HG03095 (cell line): ENCODE measurements around the gene UBAC2.

Experiments used
- ATAC-seq: cut with Tn5 transposase; IDR thresholded peaks from one replicate; pipeline ENCODE4 v1.9.1; 2021; ENCODE audit warnings: moderate library complexity; ENCODE audit not compliant: unreplicated experiment

Gene UBAC2

GRCh38 chr13:99370481-99371275, 170.0 kb downstream of the UBAC2 start:
- no peak for ATAC-seq

GRCh38 chr13:99371956-99372355, 171.3 kb downstream of the UBAC2 start:
- ATAC-seq = no peak

GRCh38 chr13:99373436-99373835, 172.8 kb downstream of the UBAC2 start:
- ATAC-seq = no peak

GRCh38 chr13:99374169-99374991, 173.7 kb downstream of the UBAC2 start:
- peak; percentile 27 for ATAC-seq

GRCh38 chr13:99374994-99375737, 174.5 kb downstream of the UBAC2 start:
- peak; percentile 42 for ATAC-seq

- ATAC-seq = no peak
These were observed 175.1 kb downstream of the UBAC2 start for GRCh38 chr13:99375738-99376080.

- ATAC-seq = peak; percentile 44
These were observed 175.5 kb downstream of the UBAC2 start for GRCh38 chr13:99376132-99376531.

GRCh38 chr13:99376924-99377323, 176.3 kb downstream of the UBAC2 start:
- ATAC-seq = no peak

GRCh38 chr13:99377641-99378040, 177.0 kb downstream of the UBAC2 start:
- no peak for ATAC-seq

GRCh38 chr13:99378985-99379733, 178.5 kb downstream of the UBAC2 start:
- no peak for ATAC-seq

GRCh38 chr13:99379856-99380801, 179.5 kb downstream of the UBAC2 start:
- no peak for ATAC-seq

- ATAC-seq = peak; percentile 79
These were observed 180.4 kb downstream of the UBAC2 start for GRCh38 chr13:99380921-99381645.

GRCh38 chr13:99381766-99382165, 181.1 kb downstream of the UBAC2 start:
- ATAC-seq = no peak

- ATAC-seq = no peak
These were observed 181.9 kb downstream of the UBAC2 start for GRCh38 chr13:99382428-99383133.

- no peak for ATAC-seq
These were observed 182.9 kb downstream of the UBAC2 start for GRCh38 chr13:99383511-99383921.

GRCh38 chr13:99383946-99384345, 183.3 kb downstream of the UBAC2 start:
- ATAC-seq = no peak

- ATAC-seq = no peak
These were observed 183.8 kb downstream of the UBAC2 start for GRCh38 chr13:99384468-99384867.

- ATAC-seq = no peak
These were observed 184.5 kb downstream of the UBAC2 start for GRCh38 chr13:99385161-99385560.
